GM21423 (cell line): ENCODE results near the gene DMPK.
"Not testable (repeated sequence)": the region's sequence is repeated elsewhere in the genome, so short reads cannot be mapped to it uniquely, and the experiment has no call there.

ENCODE experiments used
- ATAC-seq: cut with Tn5 transposase; IDR thresholded peaks from one replicate; pipeline ENCODE4 v1.9.1; 2021; ENCODE audit warnings: mild to moderate bottlenecking, moderate library complexity; ENCODE audit not compliant: unreplicated experiment

Gene DMPK

DNA sequence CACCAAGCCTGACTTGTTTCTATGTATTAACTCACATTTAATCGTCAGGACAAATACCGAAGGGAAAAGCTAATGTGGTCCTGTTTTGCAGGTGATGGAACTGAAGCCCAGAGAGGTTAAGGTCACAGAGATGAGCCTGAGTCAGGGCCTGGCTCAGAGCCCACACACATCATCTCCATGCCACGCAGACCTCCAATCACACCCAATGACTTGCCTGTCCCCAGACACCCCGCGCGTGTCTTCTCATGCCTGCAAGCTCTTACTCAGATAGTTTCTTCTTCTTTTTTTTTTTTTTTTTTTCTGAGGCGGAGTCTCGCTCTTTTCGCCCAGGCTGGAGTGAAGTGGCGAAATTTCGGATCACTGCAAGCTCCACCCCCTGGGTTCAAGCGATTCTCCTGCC is 29.7 kb downstream of the DMPK start:
- no peak for ATAC-seq

DNA sequence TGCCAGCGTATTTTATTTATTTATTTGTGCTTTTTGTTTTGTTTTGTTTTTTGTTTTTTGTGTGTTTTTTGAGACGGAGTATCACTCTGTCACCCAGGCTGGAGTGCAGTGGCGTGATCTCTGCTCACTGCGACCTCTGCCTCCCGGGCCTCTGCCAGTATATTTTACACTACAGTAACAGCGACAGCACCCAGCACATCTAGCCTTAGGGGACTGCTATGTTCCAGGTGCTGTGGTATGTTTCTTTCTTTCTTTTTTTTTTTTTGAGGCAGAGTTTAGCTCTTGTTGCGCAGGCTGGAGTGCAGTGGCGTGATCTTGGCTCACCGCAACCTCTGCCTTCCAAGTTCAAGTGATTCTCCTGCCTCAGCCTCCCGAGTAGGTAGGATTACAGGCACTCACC is 30.8 kb downstream of the DMPK start:
- not testable (repeated sequence) for ATAC-seq

DNA sequence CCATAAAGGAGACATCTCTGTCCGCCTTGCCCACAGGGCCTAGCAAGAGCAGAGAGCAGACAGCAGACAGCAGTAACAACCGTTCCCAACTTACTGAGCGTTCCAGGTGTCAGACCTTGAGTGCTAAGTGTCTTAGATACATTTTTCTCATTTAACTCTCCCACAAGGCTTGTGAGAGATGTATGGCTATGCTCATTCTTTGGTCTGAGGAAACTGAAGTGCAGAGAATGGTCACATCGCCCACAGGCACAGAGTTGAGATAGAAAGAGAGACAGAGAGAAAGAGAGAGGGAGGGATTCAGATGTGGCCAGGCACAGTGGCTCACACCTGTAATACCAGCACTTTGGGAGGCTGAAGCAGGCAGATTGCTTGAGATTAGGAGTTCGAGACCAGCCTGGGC is 34.8 kb downstream of the DMPK start:
- no peak for ATAC-seq

DNA sequence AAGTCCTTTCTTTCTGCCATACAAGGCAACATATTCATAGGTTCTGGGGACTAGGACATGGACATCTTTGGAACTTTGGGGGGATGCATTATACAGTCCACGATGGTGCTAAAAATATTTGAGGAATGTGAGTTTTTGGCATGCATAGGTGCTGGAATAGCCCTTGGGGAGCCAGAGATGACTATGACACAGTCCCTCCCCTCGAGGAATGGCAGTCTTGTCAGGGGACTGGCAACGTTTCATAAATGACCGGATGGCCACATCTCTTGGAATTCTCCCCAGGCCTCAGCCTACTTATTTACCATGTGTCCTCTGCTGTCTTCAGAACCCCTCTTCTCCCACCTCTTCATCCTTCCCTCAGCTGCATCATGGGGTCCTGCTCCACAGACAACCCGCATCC is 35.4 kb downstream of the DMPK start:
- ATAC-seq, result no peak

DNA sequence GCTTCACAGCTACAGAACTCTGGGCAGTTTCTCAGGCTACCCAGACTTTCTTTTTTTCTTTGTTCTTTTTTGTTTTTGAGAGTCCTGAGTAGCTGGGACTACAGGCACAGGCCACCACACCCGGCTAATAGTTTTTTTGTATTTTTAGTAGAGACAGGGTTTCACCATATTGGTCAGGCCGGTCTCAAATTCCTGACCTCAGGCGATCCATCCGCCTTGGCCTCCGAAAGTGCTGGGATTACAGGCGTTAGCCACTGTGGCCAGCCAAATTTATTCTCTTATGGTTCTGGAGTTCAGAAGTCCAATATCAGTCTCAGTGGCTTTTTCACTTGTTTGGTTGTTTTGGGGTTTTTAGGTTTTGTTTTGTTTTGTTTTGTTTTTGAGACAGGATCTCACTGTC is 36.7 kb downstream of the DMPK start:
- no peak for ATAC-seq

DNA sequence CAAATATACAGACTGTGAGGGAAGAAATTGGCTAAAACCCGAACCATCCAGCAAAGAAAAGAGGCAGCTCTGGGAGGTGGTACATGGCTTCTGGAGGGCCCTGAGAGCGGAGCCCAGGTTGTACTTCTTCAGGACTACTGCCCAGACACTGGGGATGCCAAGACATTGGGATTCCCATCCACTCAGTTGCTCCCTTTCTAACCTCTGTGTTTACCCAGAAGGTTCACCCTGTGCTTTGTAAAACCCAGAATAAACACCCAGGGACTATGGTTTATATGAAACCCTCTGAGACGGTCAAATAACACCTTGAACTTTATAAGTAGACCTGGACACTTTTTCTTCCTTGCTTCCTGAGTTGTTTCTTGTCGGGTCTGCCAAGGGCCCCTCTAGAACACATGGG is 39.3 kb downstream of the DMPK start:
- ATAC-seq, result no peak

DNA sequence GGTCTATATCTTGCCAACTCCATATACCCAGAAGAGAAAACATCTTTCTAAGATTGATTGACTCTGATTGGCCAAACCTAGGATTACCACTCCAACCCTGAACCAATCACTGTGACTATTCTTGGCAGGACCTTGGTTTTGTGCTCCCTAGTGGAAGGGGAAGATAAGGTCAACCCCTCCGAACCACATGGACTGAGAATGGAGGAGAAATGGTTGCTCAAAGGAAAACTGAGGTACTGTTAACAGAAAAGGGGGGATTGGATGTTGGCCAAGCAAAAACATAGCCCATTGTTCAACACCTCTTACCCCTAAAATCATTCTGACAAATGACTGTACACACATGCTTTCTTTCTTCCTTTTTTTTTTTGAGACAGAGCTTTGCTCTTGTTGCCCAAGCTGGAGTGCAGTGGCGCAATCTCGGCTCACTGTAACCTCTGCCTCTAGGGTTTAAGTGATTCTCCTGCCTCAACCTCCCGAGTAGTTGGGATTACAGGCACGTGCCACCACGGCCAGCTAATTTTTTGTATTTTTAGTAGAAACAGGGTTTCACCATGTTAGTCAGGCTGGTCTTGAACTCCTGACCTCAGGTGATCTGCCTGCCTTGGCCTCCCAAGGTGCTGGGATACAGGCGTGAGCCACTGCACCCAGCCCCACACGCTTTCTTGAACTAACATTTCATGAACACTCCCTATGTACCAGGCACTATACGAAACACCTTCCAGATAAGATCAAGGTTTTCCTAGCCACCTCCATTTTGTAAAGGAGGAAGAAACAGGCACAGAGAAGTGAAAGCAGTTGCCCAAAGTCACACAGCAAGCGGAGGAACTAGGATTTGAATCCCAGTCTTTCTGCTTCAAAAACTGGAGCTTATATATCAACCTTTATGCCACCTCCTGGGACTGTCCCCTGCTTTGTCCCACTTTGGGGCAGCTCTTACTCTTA is 42.5 kb downstream of the DMPK start:
- no peak for ATAC-seq

DNA sequence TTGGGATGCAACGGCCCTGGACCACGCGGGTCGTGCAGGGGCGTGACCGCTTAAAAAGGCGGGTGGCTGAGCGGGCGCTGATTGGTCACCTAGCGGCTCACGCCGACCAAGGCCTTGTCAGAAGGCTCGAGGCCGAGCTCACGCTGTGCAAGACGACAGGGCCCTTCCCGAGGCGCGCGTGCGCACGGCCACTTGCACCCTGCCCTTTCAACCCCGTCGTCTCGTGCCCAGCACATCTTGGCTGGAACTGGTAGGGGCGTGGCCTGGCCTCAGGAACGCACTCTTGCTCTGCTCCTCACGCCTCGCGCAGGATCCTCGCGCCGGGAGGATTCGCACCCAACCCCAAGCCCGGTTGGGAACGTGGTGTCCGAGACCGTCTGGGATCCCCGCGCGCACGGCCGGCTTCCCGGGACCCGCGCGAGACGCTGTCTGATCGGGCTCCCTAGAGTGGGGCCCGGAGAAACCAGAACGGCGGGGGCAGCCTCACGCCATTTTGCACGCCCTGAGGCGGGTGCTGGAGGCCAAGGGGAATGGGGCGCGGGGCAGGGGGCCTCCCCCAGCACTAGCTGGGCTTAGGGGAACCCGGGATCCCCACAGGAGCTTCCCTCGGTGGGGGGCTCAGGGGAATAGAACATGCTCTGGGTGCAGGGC is 49.0 kb downstream of the DMPK start, which contains the start of gene MEIOSIN:
TSS of gene MEIOSIN (plus strand) at position 280 of the 651 bp plus-strand sequence. CDS start 1,938 bp downstream, outside the sequence.
- no peak for ATAC-seq

DNA sequence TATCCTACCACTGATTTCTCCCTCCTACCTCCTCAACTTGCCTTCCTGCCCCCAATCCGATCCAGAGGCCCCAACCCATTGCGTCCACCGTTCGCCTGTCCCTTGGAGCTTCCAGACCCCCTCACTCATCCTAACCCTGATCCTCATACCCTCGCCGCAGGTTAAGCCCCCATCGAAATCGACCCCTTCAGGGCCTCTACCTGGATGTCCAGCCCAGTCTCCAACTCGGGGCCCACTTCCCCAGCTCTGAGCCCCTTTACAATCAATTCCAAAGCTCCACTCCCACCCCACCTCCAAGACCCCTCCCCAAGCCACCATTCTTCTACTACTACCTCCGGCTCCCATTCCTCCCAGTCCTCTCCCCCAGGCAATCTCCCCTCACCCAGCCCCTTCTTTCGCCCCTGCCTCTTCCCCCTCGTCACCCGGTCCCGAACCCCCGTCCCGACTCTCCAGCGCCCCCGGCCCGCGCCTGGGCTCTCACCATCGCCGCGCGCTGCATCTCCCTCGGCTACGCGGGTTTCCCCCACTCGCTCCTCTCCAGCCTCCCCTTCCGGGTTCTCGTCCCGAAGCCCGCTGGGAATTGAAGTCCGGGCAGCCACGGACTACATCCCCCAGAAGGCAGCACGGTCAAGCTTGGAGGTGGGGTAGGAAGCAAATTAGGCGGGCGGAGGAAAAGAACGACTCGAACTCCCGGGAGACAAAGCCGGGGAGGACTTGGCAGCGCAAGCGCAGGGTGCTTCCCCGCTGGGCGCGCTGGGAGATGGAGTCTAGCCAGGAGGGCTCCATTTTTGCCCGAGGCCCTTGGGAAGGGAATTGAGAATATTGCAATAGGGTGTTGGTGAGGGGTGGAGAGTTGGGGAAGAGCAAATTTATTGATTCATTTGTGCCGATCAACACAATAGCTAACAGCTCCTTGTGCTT is 51.7 kb downstream of the DMPK start, which contains the start of gene FBXO46:
TSS of gene FBXO46 (minus strand) at position 529 of the 921 bp plus-strand sequence. CDS start 17,401 bp downstream, outside the sequence.
- peak; percentile 92 for ATAC-seq

DNA sequence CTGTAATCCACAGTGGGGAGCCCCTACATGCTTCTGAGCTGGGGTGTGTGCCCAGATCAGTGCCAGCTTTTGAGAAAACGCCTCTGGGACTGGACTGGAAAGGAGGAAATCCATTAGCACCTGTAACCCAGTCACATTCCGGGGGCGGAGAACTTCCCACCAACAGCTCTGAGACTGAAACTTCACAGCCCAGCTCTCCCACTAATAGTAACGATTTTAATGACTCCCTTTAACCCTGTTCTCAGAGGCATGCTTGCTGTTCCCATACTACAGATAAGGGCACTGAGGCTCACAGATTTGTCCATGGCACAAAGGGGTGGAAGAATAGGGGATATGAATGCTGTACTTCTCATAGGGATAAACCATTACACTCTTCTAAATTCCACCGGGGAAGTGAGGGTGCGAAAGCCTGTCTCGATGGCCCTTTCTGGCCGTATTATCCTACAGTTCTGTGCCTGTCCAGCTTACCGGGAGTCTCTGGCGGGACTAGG is 52.4 kb downstream of the DMPK start:
- ATAC-seq, result no peak

DNA sequence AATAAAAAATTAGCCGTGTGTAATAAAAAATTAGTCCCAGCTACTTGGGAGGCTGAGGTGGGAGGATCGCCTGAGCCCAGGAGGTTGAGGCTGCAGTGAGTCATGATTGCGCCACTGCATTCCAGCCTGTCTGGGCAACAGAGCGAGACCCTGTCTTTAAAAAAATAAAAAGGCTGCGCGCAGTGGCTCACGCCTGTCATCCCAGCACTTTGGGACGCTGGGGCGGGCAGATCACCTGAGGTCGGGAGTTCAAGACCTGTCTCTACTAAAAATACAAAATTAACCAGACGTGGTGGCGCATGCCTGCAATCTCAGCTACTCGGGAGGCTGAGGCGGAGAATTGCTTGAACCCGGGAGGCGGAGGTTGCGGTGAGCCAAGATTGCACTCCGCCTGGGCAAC is 53.6 kb downstream of the DMPK start:
- not testable (repeated sequence) for ATAC-seq

DNA sequence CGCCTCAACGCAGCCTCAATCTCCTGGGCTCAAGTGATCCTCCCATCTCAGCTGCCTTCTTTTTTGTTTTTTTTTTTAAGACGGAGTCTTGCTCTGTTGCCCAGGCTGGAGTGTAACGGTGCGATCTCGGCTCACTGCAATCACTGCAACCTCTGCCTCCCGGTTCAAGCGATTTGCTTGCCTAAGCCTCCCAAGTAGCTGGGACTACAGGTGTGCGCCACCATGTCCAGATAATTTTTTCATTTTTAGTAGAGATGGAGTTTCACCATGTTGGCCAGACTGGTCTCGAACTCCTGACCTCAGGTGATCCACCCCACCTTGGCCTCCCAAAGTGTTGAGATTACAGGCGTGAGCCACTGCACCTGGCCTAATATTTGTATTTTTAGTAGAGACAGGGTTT is 62.2 kb downstream of the DMPK start:
- ATAC-seq, result not testable (repeated sequence)
